PFSK-1 (cell line): ENCODE measurements around the gene DOCK4.

Experiments
- FOXP2 ChIP-seq: optimal IDR thresholded peaks from 2 replicates; pipeline ENCODE3; 2011; ENCODE audit warnings: borderline replicate concordance, control low read depth, inconsistent platforms; ENCODE audit not compliant: insufficient read depth; ENCODE audit errors: extremely low read length, extremely low read depth
- POLR2AphosphoS5 ChIP-seq: IDR thresholded peaks from 2 replicates; pipeline ENCODE4 v1.6.1; 2012; ENCODE audit warnings: low read depth, mild to moderate bottlenecking, control low read depth, low read length, moderate library complexity
- REST ChIP-seq, 2 experiments: IDR thresholded peaks; 2 replicates each; pipeline versions ENCODE4 v1.6.1 to v1.8.0; 2011 to 2012; ENCODE audit warnings: low read depth in 2 of 2, low read length in 2 of 2, control low read depth in 1 of 2, inconsistent platforms in 1 of 2, mild to moderate bottlenecking in 1 of 2, moderate library complexity in 1 of 2; ENCODE audit not compliant: insufficient read depth in 1 of 2
- SIN3A ChIP-seq: IDR thresholded peaks from 2 replicates; pipeline ENCODE4 v1.6.1; 2012; ENCODE audit warnings: mild to moderate bottlenecking, low read length, moderate library complexity, borderline replicate concordance; ENCODE audit not compliant: insufficient read depth
- TAF1 ChIP-seq: IDR thresholded peaks from 2 replicates; pipeline ENCODE4 v1.6.1; 2012; ENCODE audit warnings: low read length, control low read depth, borderline replicate concordance; ENCODE audit not compliant: insufficient read depth

- no peak for TF ChIP-seq TAF1
- no peak for TF ChIP-seq POLR2AphosphoS5
- TF ChIP-seq REST (IDR thresholded peaks at IDR 0.05; ENCODE audit: insufficient read depth in 1 of 2, low read depth in 2 of 2, low read length in 2 of 2): no peak
- no peak for TF ChIP-seq SIN3A
- no peak for TF ChIP-seq FOXP2
These were observed 19.9 kb downstream of the DOCK4 start for GRCh38 chr7:112186300-112186699.
